Measurements from ENCODE around the gene STAB2.

GRCh38 chr12:103640831-103641230, 53.8 kb downstream of the STAB2 start:
- TF ChIP-seq SIN3A (IDR thresholded peaks at IDR 0.05; ENCODE audit: borderline replicate concordance, insufficient read depth, low read length), result no peak
- TF ChIP-seq POLR2AphosphoS5 (IDR thresholded peaks at IDR 0.05; ENCODE audit: low read depth, low read length), result no peak
- no peak for TF ChIP-seq REST (IDR thresholded peaks at IDR 0.05; ENCODE audit: insufficient read depth in 1 of 2, low read depth in 2 of 2, low read length in 2 of 2)
- TF ChIP-seq TAF1 (IDR thresholded peaks at IDR 0.05; ENCODE audit: borderline replicate concordance, insufficient read depth, low read length), result no peak
- TF ChIP-seq FOXP2 (optimal IDR thresholded peaks at IDR 0.05; ENCODE audit: borderline replicate concordance, extremely low read depth, extremely low read length, insufficient read depth), result no peak
